ENCODE data around the gene IDH1. TPM values are rescaled to one million over a fixed set of nuclear protein-coding genes. Genes with fewer than 3 reads are reported as not detected.

Gene IDH1
- total and polyA plus RNA-seq, 2 of the 13 experiments (the other 11 are each of a cell fraction or from before 2014, with no cell fraction given): 312 to 1,077 TPM

- TF ChIP-seq SP1 (IDR thresholded peaks at IDR 0.05) (no peak), SP1 (CRISPR knock-in tag; IDR thresholded peaks at IDR 0.05) (peak; percentile 83), ZNF614 (CRISPR knock-in tag; IDR thresholded peaks at IDR 0.05; ENCODE audit: borderline replicate concordance) (peak; percentile 71; the same call in 1 of the 2 replicates), ATF7 (IDR thresholded peaks at IDR 0.05) (no peak), ATF7 (CRISPR knock-in tag; IDR thresholded peaks at IDR 0.05) (peak; percentile 48; the same call in 1 of the 2 replicates), NPAS2 (CRISPR knock-in tag; IDR thresholded peaks at IDR 0.05; ENCODE audit: borderline replicate concordance) (0 out of 2 replicates have a peak, but pooled peaks have one; percentile 89), ZSCAN25 (CRISPR knock-in tag; IDR thresholded peaks at IDR 0.05) (peak; percentile 90), ZNF567 (CRISPR knock-in tag; IDR thresholded peaks at IDR 0.05; ENCODE audit: borderline replicate concordance) (peak; percentile 81; the same call in 1 of the 2 replicates), ZMYM3 (CRISPR knock-in tag; IDR thresholded peaks at IDR 0.05) (peak; percentile 65; the same call in 1 of the 2 replicates), NONO (IDR thresholded peaks at IDR 0.05) (no peak), NONO (CRISPR knock-in tag; conservative IDR thresholded peaks at IDR 0.05) (peak; percentile 98), MYC (CRISPR knock-in tag; IDR thresholded peaks at IDR 0.05; ENCODE audit: borderline replicate concordance) (peak; percentile 91; the same call in 1 of the 2 replicates), ZNF30 (CRISPR knock-in tag; IDR thresholded peaks at IDR 0.05) (no peak; the same call in 1 of the 2 replicates), THYN1 (CRISPR knock-in tag; IDR thresholded peaks at IDR 0.05; ENCODE audit: borderline replicate concordance, low read depth) (no peak), MXI1 (IDR thresholded peaks at IDR 0.05; ENCODE audit: borderline replicate concordance, low read depth, low read length) (no peak; the same call in 2 of the 3 replicates), FOSL1 (CRISPR knock-in tag; IDR thresholded peaks at IDR 0.05; ENCODE audit: borderline replicate concordance) (peak; percentile 32; the same call in 1 of the 2 replicates)
- TF ChIP-seq, protein P1, sequence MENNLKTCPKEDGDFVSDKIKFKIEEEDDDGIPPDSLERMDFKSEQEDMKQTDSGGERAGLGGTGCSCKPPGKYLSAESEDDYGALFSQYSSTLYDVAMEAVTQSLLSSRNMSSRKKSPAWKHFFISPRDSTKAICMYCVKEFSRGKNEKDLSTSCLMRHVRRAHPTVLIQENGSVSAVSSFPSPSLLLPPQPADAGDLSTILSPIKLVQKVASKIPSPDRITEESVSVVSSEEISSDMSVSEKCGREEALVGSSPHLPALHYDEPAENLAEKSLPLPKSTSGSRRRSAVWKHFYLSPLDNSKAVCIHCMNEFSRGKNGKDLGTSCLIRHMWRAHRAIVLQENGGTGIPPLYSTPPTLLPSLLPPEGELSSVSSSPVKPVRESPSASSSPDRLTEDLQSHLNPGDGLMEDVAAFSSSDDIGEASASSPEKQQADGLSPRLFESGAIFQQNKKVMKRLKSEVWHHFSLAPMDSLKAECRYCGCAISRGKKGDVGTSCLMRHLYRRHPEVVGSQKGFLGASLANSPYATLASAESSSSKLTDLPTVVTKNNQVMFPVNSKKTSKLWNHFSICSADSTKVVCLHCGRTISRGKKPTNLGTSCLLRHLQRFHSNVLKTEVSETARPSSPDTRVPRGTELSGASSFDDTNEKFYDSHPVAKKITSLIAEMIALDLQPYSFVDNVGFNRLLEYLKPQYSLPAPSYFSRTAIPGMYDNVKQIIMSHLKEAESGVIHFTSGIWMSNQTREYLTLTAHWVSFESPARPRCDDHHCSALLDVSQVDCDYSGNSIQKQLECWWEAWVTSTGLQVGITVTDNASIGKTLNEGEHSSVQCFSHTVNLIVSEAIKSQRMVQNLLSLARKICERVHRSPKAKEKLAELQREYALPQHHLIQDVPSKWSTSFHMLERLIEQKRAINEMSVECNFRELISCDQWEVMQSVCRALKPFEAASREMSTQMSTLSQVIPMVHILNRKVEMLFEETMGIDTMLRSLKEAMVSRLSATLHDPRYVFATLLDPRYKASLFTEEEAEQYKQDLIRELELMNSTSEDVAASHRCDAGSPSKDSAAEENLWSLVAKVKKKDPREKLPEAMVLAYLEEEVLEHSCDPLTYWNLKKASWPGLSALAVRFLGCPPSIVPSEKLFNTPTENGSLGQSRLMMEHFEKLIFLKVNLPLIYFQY (CRISPR knock-in tag; IDR thresholded peaks at IDR 0.05; ENCODE audit: borderline replicate concordance): peak; percentile 54; the same call in 1 of the 2 replicates
- TF ChIP-seq, protein P2, sequence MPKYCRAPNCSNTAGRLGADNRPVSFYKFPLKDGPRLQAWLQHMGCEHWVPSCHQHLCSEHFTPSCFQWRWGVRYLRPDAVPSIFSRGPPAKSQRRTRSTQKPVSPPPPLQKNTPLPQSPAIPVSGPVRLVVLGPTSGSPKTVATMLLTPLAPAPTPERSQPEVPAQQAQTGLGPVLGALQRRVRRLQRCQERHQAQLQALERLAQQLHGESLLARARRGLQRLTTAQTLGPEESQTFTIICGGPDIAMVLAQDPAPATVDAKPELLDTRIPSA (CRISPR knock-in tag; IDR thresholded peaks at IDR 0.05; ENCODE audit: borderline replicate concordance): no peak; the same call in 1 of the 2 replicates
- TF ChIP-seq, protein P3, sequence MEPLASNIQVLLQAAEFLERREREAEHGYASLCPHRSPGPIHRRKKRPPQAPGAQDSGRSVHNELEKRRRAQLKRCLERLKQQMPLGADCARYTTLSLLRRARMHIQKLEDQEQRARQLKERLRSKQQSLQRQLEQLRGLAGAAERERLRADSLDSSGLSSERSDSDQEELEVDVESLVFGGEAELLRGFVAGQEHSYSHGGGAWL (CRISPR knock-in tag; IDR thresholded peaks at IDR 0.05): peak; percentile 78
- TF ChIP-seq, protein P4, sequence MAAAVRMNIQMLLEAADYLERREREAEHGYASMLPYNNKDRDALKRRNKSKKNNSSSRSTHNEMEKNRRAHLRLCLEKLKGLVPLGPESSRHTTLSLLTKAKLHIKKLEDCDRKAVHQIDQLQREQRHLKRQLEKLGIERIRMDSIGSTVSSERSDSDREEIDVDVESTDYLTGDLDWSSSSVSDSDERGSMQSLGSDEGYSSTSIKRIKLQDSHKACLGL (CRISPR knock-in tag; IDR thresholded peaks at IDR 0.05): peak; percentile 79
- TF ChIP-seq, protein P5, sequence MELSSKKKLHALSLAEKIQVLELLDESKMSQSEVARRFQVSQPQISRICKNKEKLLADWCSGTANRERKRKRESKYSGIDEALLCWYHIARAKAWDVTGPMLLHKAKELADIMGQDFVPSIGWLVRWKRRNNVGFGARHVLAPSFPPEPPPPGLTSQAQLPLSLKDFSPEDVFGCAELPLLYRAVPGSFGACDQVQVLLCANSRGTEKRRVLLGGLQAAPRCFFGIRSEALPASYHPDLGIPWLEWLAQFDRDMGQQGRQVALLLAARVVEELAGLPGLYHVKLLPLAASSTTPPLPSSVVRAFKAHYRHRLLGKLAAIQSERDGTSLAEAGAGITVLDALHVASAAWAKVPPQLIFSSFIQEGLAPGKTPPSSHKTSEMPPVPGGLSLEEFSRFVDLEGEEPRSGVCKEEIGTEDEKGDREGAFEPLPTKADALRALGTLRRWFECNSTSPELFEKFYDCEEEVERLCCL (CRISPR knock-in tag; IDR thresholded peaks at IDR 0.05; ENCODE audit: borderline replicate concordance): 0 out of 2 replicates have a peak, but pooled peaks have one; percentile 66
- TF ChIP-seq, protein P6, sequence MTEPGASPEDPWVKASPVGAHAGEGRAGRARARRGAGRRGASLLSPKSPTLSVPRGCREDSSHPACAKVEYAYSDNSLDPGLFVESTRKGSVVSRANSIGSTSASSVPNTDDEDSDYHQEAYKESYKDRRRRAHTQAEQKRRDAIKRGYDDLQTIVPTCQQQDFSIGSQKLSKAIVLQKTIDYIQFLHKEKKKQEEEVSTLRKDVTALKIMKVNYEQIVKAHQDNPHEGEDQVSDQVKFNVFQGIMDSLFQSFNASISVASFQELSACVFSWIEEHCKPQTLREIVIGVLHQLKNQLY (CRISPR knock-in tag; IDR thresholded peaks at IDR 0.05): peak; percentile 12; the same call in 1 of the 2 replicates
These were observed 577 bp downstream of the IDH1 start (continued) for GRCh38 chr2:208254118-208254870.
